GM19193 (cell line): Measurements from ENCODE around the gene GZMB.

Source experiments
- POLR2A ChIP-seq: IDR thresholded peaks from 4 replicates; pipeline ENCODE4 v1.6.1; 2011; ENCODE audit not compliant: insufficient read depth, insufficient read length; ENCODE audit errors: extremely low read depth

GZMB gene

DNA sequence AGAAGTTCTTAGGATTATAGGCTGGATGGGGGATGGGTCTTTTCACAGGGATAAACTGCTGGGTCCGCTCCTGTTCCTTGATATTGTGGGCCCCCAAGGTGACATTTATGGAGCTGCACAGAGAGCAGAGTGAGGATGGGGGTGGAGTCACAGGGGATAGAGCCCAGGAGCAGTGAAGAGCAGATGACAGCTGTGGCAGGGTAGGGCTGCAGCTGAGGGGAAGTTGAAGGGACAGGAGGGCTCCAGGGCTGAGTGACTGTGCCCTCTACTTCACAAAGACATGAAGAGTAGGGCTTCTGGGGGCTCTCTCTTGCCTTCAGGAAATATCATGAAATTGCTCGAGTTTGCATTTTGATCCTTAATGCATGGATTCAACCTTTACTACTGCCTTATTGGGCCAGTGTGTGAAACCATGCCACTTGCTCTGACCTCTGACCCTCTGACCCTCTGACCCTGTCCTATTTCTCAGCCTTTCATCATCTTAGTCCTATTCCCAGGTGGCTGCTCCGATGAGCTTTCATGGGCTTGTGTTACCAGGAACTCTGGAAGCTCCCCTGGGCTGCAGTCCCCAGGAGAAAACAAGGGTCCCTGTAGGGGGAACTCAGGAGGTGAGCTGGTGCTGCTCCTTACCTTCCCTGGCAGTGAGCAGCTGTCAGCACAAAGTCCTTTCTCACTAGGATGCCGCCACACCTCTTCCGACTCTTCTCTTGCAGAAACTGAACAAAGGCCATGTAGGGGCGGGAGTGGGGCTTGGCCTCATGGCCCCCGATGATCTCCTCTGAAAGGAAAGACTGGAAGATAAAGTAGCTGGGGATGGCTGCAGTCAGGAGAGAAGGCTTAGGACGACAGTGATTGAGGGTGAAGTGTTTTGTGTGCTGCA is 26.1 kb downstream of the GZMB start:
- TF ChIP-seq POLR2A, result no peak

DNA sequence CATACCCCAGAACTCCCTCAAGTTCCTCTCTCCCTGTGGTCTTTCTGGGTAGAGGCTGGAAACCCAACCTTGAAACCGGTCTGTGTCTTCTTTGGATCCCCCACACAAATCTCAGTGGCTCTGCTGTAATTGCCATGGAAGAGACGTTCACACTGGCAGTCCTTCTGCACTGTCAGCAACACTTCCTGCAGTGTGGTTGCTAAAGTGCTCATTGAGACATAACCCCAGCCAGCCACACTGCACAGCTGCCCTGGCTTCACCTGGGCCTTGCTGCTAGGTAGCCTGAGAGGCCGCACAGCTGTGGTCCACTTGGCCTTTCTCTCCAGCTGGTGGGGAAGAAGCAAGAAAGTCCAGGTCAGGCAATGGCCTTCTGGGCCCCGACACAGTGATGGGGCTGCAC is 26.9 kb downstream of the GZMB start:
- no peak for TF ChIP-seq POLR2A

DNA sequence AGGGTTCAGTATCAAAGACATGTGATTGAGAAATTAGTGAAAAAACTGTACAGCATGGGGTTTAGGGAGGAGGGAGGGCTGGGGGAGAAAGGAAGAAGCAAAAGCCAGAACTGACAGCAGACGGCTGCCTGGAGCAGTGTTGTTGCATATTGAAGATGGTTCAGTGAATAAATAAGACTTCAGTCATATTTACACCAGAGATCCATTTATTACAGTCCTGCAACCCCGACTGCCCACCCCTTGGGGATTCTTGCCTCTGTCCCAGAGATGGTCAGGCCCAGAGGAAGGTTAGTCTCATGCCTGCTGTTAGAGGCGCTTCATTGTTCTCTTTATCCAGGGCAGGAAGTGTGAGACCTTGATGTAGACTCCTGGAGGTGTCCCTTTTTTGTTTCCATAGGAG is 27.7 kb downstream of the GZMB start:
- TF ChIP-seq POLR2A, result no peak

DNA sequence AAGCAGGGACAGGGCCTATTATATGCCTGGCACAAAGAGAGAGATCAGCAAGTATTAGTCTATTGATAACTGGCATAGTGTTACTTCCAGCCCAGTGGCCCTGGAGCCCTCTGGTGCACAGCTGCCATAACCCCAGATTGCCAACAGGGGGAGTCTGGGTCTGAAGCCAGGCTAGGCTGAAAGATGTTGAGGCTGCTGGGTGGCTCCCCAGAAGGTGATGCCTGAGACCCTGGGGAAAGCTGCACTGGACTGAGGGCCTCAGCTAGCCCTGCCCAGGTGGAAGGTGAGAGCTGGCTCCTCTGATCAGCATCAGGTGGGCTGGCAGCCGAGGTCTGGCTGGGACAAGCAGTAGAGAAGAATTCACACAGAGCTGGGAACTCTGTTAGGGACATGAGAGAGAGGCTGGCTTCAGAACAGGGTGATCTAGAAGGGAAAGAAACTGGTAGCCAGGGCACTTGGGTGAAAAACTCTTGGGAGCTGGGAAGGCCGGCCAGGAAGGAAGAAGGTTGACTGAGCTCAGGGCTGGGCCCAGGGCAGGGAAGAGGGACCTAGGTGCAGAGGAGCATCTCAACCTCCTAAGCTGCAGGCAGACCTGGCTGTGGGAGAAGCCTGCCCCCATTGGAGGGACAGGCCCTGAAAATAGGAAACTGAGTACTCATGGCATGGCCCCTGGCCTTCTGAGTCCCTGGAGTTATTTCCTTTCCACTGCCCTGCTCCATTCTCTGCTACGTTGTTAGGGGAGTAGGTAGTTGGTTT is 28.4 kb downstream of the GZMB start:
- no peak for TF ChIP-seq POLR2A

DNA sequence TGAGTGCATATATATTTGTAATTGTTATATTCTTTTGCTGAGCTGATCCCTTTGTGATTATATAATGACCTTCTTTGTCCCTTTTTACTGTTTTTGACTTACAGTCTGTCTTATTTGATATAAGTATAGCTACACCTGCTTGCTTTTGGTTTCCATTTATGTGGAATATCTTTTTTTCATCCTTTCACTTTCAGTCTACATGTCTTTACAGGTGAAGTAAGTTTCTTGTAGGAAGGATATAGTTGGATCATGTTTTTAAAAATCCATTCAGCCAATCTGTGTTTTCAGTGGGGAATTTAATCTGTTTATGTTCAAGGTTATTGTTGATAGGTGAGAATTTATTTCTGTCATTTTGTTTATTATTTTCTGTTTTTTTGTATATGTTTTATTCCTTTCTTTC is 36.6 kb downstream of the GZMB start:
- TF ChIP-seq POLR2A, result no peak

DNA sequence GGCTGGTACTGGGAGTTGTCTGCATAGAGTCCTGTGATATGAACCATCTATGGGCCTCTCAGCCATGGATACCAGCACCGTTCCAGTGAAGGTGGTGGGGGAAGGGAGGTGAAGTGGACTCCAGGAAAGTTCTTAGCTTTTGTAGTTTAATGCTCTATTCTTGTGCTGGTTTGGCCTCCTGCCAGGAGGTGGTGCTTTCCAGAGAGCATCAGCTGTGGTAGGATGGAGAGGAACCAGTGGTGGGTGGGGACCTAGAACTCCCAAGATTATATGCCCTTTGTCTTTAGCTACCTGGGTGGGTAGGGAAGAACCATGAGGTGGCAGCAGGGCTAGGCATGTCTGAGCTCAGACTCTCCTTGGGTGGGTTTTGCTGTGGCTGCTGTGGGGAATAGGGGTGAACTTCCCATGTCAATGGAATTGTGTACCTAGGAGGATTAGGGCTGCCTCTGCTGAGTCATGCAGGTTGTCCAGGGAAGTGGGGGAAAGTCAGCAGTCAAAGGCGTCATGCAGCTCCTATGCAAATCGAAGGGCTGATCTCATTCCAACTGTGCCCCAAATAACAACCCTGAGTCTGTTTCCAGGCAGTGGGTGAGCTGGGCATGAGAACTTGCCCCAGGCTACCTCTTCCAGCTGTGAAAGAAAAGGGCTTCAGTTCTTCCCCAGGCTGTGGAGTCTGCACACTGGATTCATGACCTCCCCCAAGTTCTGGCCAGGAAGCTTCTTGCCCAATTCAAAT is 38.7 kb downstream of the GZMB start:
- no peak for TF ChIP-seq POLR2A
